Mammary epithelial cell (primary cell): Measurements from ENCODE around the gene RPP30.

Source experiments
- EZH2 ChIP-seq: IDR thresholded peaks from 2 replicates; pipeline ENCODE4 v1.6.1; 2012; ENCODE audit warnings: low read length, inconsistent platforms, borderline replicate concordance
- TF ChIP-seq, protein P1 (sequence below), 2 donors: IDR thresholded peaks in 1 of 2; conservative IDR thresholded peaks in 1 of 2; 2 replicates each; pipeline ENCODE4 v1.5.1; 2011 to 2012; ENCODE audit warnings: inconsistent platforms in 2 of 2, low read length in 2 of 2, mild to moderate bottlenecking in 2 of 2, control low read depth in 1 of 2, low read depth in 1 of 2; ENCODE audit not compliant: insufficient read depth in 1 of 2; ENCODE audit errors: extremely low read depth in 1 of 2

DNA sequence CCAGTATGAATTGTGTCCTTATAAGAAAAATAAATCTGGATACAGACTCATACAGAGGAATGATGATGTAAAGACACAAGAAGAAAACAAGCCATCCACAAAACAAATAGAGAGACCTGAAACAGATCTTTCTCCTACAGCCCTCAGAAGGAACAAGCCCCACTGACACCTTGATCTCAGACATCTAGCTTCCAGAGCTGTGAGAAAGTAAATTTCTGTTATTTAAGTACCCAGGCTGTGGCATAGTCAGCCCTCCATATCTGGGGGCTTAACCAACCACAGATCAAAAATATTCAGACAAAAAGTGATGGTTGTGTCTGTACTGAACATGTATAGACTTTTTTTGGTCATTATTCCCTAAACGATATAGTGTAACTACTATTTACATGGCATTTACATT, 73.0 kb downstream of the RPP30 start:
- TF ChIP-seq, protein P1, sequence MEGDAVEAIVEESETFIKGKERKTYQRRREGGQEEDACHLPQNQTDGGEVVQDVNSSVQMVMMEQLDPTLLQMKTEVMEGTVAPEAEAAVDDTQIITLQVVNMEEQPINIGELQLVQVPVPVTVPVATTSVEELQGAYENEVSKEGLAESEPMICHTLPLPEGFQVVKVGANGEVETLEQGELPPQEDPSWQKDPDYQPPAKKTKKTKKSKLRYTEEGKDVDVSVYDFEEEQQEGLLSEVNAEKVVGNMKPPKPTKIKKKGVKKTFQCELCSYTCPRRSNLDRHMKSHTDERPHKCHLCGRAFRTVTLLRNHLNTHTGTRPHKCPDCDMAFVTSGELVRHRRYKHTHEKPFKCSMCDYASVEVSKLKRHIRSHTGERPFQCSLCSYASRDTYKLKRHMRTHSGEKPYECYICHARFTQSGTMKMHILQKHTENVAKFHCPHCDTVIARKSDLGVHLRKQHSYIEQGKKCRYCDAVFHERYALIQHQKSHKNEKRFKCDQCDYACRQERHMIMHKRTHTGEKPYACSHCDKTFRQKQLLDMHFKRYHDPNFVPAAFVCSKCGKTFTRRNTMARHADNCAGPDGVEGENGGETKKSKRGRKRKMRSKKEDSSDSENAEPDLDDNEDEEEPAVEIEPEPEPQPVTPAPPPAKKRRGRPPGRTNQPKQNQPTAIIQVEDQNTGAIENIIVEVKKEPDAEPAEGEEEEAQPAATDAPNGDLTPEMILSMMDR (conservative IDR thresholded peaks at IDR 0.05 in 1 of 2, IDR thresholded peaks at IDR 0.05 in 1 of 2; ENCODE audit: extremely low read depth in 1 of 2, insufficient read depth in 1 of 2, low read depth in 1 of 2, low read length in 2 of 2): no peak
- TF ChIP-seq EZH2: no peak
